ENCODE measurements around the gene ZNF516. TPM values are rescaled to one million over a fixed set of nuclear protein-coding genes. Genes with fewer than 3 reads are reported as not detected.

ZNF516 gene
- total RNA-seq, 1 experiment from 2014 or later, result 25.5 TPM

- no TSS peak for BruUV-seq (replicated peaks)
- Histone ChIP-seq H3K27me3 (replicated peaks; ENCODE audit: control insufficient read depth, insufficient read depth, low read length) (no peaks in the 10 kb centered on the region), H3K36me3 (ENCODE audit: control insufficient read depth, insufficient read depth, low read length) (no peaks in the 10 kb centered on the region), H3K4me3 (ENCODE audit: low read depth, low read length) (no peak overlapping the region), H3K4me1 (no peaks in the 10 kb centered on the region), H3K9me3 (no peaks in the 10 kb centered on the region)
- Mint-ChIP-seq H3K27me3 (ENCODE audit: insufficient read depth, unreplicated experiment) (no peaks in the 10 kb centered on the region), H3K9me3 (ENCODE audit: unreplicated experiment) (no peaks in the 10 kb centered on the region), H3K27ac (ENCODE audit: unreplicated experiment) (no peak overlapping the region), H3K4me1 (ENCODE audit: low read depth, unreplicated experiment) (no peaks in the 10 kb centered on the region), H3K36me3 (ENCODE audit: insufficient read depth, unreplicated experiment) (no peaks in the 10 kb centered on the region), H3K4me3 (ENCODE audit: unreplicated experiment) (no peak overlapping the region)
- no peak for DNase-seq
- ChIA-PET POLR2A (no interaction called here), CTCF (no interaction called here)
- TF ChIP-seq, protein P1, sequence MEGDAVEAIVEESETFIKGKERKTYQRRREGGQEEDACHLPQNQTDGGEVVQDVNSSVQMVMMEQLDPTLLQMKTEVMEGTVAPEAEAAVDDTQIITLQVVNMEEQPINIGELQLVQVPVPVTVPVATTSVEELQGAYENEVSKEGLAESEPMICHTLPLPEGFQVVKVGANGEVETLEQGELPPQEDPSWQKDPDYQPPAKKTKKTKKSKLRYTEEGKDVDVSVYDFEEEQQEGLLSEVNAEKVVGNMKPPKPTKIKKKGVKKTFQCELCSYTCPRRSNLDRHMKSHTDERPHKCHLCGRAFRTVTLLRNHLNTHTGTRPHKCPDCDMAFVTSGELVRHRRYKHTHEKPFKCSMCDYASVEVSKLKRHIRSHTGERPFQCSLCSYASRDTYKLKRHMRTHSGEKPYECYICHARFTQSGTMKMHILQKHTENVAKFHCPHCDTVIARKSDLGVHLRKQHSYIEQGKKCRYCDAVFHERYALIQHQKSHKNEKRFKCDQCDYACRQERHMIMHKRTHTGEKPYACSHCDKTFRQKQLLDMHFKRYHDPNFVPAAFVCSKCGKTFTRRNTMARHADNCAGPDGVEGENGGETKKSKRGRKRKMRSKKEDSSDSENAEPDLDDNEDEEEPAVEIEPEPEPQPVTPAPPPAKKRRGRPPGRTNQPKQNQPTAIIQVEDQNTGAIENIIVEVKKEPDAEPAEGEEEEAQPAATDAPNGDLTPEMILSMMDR (IDR thresholded peaks at IDR 0.05; ENCODE audit: insufficient read depth in 1 of 2, low read depth in 1 of 2, low read length in 1 of 2, severe bottlenecking in 1 of 2, unreplicated experiment in 1 of 2), result no peak
- intact Hi-C loops (cut with micrococcal nuclease; ENCODE audit: unreplicated experiment), result no loop called here
Measured at GRCh38 chr18:76467371-76468190, 27.5 kb downstream of the ZNF516 start.

DNA sequence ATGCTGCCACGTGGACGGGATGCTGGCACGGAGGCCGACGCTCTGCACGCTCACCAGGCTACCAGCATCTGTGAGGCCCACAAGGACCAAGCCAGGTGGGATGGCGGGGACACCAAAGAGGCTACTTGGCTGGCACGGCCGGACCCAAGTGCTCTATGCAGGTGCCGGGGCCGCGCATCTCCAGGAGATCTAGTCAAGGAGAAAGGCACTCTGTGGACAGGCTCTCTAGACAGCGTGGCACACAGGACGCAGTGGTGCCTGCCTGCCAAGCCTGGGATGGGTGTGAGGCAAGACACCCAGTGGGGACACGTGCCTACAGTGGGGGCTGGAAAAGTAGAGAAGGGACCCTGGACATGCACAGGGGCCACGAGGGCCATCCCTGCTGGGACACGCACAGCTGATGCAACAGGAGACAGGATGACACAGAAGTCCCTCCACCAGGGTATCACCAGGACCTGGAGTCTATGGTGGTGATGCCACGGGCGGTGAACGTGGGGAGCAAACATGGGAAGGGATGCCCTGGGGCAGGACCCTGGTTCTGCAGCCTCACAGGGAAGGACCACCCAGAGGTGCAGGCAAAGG is 28.5 kb downstream of the ZNF516 start:
- POLR2A ChIA-PET, result no interaction called here
- DNase-seq, result no peak
- Histone ChIP-seq H3K27me3 (replicated peaks; ENCODE audit: control insufficient read depth, insufficient read depth, low read length) (no peaks in the 10 kb centered on the region), H3K4me1 (no peaks in the 10 kb centered on the region), H3K4me3 (ENCODE audit: low read depth, low read length) (no peak overlapping the region), H3K9me3 (no peaks in the 10 kb centered on the region), H3K36me3 (ENCODE audit: control insufficient read depth, insufficient read depth, low read length) (no peaks in the 10 kb centered on the region)
- intact Hi-C loops (cut with micrococcal nuclease; ENCODE audit: unreplicated experiment), result no loop called here
- H3K9me3 Mint-ChIP-seq (ENCODE audit: unreplicated experiment), result no peaks in the 10 kb centered on the region
- no peaks in the 10 kb centered on the region for H3K4me1 Mint-ChIP-seq (ENCODE audit: low read depth, unreplicated experiment)
- no peaks in the 10 kb centered on the region for H3K36me3 Mint-ChIP-seq (ENCODE audit: insufficient read depth, unreplicated experiment)
- H3K27ac Mint-ChIP-seq (ENCODE audit: unreplicated experiment), result no peak overlapping the region
- BruUV-seq (replicated peaks), result no TSS peak
- H3K4me3 Mint-ChIP-seq (ENCODE audit: unreplicated experiment), result no peak overlapping the region
- CTCF ChIA-PET, result no interaction called here
- no peaks in the 10 kb centered on the region for H3K27me3 Mint-ChIP-seq (ENCODE audit: insufficient read depth, unreplicated experiment)
- TF ChIP-seq, protein P1 (IDR thresholded peaks at IDR 0.05; ENCODE audit: insufficient read depth in 1 of 2, low read depth in 1 of 2, low read length in 1 of 2, severe bottlenecking in 1 of 2, unreplicated experiment in 1 of 2), result no peak

- TF ChIP-seq, protein P1 (IDR thresholded peaks at IDR 0.05; ENCODE audit: insufficient read depth in 1 of 2, low read depth in 1 of 2, low read length in 1 of 2, severe bottlenecking in 1 of 2, unreplicated experiment in 1 of 2), result no peak
- no peaks in the 10 kb centered on the region for H3K9me3 ChIP-seq
- no peak overlapping the region for H3K27ac Mint-ChIP-seq (ENCODE audit: unreplicated experiment)
- BruUV-seq (replicated peaks), result no TSS peak
- no peak overlapping the region for H3K4me3 ChIP-seq (ENCODE audit: low read depth, low read length)
- no peak for DNase-seq
- no peaks in the 10 kb centered on the region for H3K9me3 Mint-ChIP-seq (ENCODE audit: unreplicated experiment)
- CTCF ChIA-PET, result no interaction called here
- H3K36me3 Mint-ChIP-seq (ENCODE audit: insufficient read depth, unreplicated experiment), result no peaks in the 10 kb centered on the region
- H3K4me1 ChIP-seq, result no peaks in the 10 kb centered on the region
- H3K4me3 Mint-ChIP-seq (ENCODE audit: unreplicated experiment), result no peak overlapping the region
- intact Hi-C loops (cut with micrococcal nuclease; ENCODE audit: unreplicated experiment), result no loop called here
- H3K36me3 ChIP-seq (ENCODE audit: control insufficient read depth, insufficient read depth, low read length), result no peaks in the 10 kb centered on the region
- no peaks in the 10 kb centered on the region for H3K4me1 Mint-ChIP-seq (ENCODE audit: low read depth, unreplicated experiment)
- POLR2A ChIA-PET, result no interaction called here
- H3K27me3 ChIP-seq (replicated peaks; ENCODE audit: control insufficient read depth, insufficient read depth, low read length), result no peaks in the 10 kb centered on the region
- H3K27me3 Mint-ChIP-seq (ENCODE audit: insufficient read depth, unreplicated experiment), result no peaks in the 10 kb centered on the region
Measured at GRCh38 chr18:76465630-76466409, 29.2 kb downstream of the ZNF516 start.

Data from Caco-2 (cell line).